Epithelial cell of prostate (primary cell): Measurements from ENCODE around the gene VCX3B.
"Not testable (repeated sequence)": the region's sequence is repeated elsewhere in the genome, so short reads cannot be mapped to it uniquely, and the experiment has no call there.

Source experiments
- DNase-seq: peaks from one replicate; pipeline ENCODE4 v3.0.0-alpha.2; 2011; ENCODE audit warnings: low read depth, low spot score
- H3K27ac ChIP-seq: fragments of 450-650 bp; 2 replicates; pipeline ENCODE4 v1.5.1; 2017; ENCODE audit warnings: mild to moderate bottlenecking

VCX3B gene

DNA sequence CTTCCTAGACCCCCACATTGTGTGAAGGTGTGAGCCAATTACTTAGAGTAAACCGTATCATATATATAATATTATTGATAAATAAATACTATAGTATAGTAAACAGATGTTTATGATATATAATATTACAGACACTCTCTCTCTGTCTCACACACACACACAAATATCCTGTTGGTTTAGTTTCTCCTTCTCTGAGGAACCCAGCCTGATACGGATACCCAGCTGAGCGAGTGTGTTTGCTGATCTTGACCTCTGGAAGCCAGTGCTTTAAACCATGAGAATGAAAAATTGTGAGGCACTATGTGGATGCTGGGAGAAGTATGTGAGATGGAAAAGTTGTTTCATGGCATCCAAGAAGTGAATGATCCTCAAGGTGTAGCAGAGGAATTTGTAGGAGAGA lies at the start of gene VCX3B:
VCX3B (plus strand) TSS at position 301 of the 400 bp plus-strand sequence. CDS start 621 bp downstream, outside the sequence.
- not testable (repeated sequence) for DNase-seq, H3K27ac ChIP-seq

DNA sequence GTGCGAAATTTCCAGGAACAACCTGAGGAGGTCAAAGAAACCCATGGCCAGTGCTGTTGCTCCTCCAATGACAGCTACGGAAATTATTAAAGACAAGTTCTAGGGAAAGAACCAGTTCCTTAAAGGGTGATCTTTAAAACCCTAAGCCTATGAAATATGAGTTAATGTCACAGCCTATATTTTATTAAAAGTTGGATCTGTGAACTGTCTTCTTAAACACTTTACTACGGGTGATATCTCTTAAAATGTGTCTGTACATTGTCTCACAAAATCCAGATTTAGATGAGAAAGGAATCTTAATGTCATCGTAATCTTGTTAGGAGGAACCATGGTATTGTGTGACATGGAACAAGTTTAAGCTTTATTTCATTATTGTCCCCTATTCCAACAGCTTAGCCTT lies 46.3 kb upstream of the VCX3B start:
- no peak for DNase-seq
- no peak overlapping the region for H3K27ac ChIP-seq

DNA sequence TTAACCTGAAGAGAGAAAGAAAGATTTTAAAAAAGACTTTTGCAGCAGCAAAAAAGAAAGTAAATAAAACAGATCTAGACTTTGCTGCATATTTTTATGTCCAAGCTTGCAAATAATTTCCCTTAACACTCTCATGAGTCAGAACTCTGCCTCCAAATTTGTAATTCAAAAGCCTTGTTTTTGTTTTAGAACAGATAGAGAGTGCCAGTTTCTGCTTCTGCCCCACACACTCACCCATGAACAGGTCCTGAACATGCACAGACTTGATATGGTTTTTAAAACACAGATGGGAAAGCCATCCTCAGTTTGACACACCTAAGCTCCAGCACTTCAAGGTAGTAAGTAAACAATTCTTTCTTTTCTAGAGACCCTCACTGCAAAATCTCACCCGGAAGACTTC lies 39.7 kb upstream of the VCX3B start:
- peak; percentile 27 for DNase-seq
- no peak overlapping the region for H3K27ac ChIP-seq

DNA sequence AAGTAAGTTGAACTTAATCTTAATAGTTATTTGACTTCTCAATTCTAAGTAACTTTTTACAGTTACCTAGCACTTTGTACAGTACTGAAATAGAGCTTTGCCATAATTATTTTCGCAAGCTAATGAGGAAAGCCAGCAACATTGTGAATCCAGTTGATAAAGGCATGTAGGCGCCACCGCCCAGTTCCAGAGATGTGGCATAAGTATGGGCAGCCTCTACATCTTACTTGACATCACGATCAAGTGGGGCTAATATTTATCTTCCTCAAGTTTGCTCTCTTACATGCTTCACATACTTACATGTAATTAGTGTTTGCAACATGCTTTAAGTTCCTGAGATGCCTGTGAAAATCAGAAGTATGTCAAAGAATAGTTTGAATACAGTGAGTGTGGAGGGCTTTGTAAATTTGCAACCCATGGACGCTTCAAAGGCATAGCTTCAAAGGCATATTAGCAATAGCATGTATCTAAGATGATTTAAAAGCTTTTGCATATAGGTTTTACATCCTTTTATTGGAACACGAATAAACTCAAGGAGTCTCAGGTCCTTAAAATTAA lies 34.9 kb upstream of the VCX3B start:
- no peak for DNase-seq
- no peak overlapping the region for H3K27ac ChIP-seq

DNA sequence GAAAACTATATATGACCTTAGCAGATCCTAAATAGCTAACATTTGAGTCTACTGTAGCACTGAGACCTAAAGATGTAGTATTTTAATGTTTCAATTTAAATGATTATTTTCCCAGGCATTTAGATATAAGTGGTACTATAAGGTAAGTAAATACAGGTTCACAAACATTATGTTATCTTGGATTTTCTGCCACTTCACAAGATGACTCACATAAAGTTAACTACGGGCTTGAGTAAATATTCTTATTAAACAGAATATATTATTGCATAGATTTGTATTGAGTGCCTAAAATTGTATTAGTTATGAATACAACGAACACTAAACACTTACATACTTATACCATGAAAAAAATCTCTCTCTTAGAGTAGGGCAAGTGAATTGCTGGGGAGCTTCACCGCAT lies 34.2 kb upstream of the VCX3B start:
- DNase-seq: no peak

DNA sequence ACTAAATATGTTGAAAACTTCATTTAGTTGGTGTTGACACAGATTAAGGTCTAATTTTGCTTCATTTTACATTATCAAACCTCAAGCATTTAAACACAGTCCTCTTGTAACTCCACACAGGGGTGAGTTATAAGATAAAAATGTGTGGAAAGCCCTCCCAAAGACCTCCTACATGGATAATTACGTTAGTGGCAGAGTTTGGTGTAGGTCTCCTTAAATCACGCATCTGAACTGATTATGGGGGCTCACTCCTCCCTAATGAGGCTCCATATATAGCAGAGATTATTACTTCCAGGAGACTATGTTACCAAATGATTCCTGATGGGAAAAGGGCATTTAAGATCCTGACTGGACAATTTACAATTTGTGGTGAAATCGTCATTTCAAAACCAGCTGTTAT lies 32.2 kb upstream of the VCX3B start:
- H3K27ac ChIP-seq: no peak overlapping the region
- DNase-seq: no peak

More for the DNA sequence above, 34.2 kb upstream of the VCX3B start:
- no peak overlapping the region for H3K27ac ChIP-seq

DNA sequence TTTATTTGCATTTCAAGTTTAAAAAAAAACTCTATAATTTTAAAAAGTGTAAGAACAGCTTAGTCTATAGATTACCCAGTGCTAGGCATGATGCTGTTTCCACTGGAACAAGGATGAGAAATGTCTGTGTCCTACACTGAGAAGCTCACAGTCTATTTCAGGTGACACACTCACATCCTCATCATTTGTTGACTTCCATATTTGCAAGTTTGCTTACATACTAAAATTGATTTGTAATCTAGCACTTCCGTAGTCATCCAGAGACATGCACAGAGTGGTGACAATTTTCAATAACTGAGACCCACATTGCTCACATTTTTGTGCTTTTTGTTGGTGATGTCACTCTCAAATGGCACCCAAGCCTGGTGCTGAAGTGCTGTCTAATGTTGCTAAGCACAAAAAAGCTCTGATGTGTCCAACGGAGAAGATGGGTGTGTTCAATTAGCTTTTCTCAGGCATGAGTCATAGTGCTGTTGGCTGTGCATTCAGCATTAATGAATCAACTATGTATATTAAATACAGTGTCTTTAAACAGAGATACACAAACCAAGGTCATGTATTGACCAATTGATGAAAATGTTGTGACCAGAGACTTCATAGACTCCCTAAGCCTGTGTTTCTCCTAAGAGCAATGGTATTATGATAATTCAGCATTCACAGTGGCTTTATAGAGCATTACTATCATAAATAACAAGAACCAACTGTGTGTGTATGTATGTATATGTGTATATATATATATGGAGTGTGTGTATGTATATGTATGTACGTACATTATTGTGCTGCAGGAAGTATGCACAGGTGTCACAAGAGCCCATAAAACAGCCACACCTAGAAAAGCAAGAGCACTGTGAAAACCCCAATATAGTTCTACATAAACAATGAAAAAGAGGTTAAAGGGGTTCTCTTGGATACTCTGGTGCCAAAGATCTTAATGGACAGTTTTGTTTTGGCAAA lies 31.2 kb upstream of the VCX3B start:
- peak; percentile 20 for DNase-seq
- H3K27ac ChIP-seq: no peak overlapping the region

DNA sequence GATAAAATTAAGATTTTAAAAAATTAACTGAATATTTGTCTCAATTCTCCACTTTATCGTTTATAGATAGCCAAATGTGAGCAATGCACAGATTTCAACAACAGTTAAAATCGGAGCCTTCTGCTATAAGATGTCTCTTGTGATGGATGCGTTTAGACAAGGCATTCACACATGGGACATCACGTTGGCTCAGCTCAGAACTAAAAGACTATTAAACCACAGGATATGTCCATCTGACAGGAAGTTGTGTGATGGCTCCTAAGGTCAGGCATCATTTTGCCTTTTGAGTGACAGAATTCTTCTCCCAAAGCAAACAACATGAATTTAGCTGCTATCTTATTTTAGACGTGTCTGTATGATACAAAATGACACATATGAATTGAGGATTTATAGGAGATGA lies 17.3 kb upstream of the VCX3B start:
- H3K27ac ChIP-seq: no peak overlapping the region
- no peak for DNase-seq

DNA sequence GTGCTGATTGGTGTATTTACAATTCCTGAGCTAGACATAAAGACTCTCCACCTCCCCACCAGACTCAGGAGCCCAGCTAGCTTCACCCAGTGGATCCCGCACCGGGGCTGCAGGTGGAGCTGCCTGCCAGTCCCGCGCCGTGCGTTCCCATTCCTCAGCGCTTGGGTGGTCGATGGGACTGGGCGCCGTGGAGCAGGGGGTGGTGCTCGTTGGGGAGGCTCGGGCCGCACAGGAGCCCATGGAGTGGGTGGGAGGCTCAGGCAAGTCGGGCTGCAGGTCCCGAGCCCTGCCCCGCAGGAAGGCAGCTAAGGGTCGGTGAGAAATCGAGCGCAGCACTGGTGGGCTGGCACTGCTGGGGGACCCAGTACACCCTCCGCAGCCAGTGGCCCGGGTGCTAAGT lies 12.3 kb upstream of the VCX3B start:
- not testable (repeated sequence) for H3K27ac ChIP-seq, DNase-seq

DNA sequence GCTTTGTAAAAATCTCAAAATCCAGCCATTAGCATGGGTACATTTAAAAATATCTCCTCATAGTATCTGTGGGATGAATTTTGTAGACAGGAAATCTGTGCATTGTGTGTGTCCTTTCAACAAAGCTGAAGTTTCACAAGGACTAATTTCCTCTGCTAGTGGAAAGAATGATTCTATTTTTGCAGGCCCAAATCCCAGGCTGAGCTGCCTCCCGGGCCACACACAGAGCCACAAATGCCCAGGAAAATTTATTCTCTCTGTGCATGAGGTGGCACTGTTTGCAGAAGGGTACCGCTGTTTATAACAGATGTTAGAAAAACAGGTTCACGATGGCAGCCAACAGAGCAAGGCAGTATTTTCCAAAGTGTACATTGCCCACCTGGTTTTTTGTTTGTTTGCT lies 11.0 kb upstream of the VCX3B start:
- H3K27ac ChIP-seq: no peak overlapping the region
- DNase-seq: no peak

DNA sequence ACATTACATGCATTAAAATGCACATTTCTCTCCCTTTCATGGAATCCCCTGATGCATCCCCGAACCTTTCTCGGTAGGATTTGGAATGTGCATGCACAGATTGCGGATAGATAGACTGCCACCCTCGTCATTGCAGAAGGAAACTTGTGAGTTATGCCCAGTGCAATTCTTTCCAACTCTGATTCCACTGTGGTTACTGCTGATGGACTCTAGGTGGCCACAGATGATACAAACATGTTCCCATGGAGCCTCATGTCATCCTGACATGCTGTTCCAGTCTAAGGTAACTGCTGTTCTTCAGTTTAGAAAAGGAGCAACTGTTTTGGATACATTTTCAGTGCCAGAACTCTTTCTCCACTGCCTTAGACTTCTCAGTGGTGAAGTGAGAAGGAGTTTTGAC lies 9.1 kb upstream of the VCX3B start:
- H3K27ac ChIP-seq: no peak overlapping the region
- no peak for DNase-seq

DNA sequence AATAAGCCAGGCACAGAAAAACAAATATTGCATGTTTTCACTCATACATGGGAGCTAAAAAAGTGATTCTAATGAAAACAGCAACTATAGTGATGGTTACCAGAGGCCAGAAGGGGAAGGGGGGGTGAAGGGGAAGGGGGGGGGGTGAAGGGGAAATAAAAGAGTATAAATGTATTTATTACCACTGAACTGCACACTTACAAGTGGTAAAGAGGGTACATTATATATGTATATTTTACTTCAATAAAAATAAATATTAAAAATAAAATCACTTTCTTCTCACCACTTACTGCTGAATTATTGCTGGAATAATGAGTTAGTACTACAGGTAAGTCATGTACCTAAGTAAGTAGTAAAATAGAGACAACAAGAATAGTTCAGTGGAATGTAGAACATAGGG lies 2.1 kb upstream of the VCX3B start:
- DNase-seq: no peak
- no peak overlapping the region for H3K27ac ChIP-seq

DNA sequence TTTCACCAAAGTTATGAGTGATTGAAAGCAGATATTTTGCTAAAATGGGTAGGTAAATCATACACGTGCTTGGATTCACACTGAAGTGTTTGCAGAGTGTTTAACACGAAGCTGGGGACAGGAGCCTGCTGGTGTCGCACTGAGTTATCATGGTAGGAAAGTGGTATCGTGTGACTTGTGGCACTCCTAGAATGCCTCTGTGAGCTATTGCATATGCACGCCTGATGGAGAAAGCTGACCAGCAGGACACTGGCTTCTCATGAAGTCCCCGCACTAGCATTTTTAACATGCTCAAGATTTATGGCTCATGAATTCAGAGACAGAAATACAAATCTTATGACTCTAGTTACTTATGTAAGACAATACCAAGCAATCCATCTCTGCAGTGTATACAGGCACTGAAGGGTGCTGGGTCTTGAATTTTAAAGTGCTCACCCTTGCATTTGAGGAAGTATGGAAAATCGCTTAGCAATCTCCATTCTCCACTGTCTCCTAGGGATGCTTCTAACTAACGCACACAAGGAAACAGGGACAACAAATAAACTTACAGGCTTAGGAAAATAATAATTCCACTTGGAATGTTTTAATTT lies 19.8 kb downstream of the VCX3B start:
- H3K27ac ChIP-seq: no peak overlapping the region
- DNase-seq: no peak

DNA sequence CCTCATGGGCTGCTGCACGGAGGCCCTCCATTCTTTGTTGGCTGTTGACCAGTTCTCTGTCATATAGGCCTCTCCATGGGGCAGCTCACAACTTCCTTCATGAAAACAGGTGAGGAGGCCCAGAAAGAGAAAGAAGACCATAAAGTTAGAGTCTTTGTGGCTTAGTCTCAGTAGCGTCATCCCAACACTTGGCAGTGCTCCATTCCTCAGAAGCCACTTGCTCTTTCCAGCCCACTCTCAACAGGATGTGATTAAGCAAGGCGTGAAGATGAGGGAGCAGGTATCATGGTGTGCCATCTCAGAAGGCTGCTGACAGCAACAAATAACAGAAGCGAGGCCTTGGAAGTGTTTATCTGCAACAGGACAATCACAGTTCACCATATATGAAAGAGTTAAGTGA lies 30.4 kb downstream of the VCX3B start:
- H3K27ac ChIP-seq, DNase-seq: not testable (repeated sequence)

DNA sequence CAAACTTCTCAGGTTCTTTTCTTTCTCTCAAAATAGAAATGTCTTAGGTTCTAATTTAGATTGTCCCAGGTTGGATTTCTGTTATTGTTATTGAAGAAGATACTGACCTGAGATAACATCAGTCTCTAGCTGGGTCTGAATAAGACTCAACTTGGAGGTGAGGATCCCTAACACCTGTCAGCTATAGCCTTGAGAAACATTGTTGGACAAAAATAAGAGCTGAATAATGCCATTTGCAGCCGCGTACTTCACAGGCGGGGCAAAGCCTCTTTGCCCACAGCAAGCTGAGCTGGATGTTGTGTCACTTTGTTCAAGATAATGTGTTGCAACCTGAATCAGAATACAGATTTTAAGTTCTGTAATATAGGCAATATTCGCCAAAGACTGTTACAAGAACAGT lies 35.6 kb downstream of the VCX3B start:
- H3K27ac ChIP-seq: no peak overlapping the region
- DNase-seq: no peak

DNA sequence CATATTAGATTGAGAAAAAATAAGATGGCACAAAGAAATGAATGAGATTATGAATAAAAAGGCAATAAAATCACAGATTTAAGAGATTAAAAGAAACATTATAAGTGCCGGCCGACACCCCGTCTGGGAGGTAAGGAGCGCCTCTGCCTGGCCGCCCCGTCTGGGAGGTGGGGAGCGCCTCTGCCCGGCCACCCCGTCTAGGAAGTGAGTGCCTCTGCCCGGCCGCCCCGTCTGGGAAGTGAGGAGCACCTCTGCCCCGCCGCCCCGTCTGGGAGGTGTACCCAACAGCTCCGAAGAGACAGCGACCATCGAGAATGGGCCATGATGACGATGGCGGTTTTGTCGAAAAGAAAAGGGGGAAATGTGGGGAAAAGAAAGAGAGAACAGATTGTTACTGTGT lies 37.5 kb downstream of the VCX3B start:
- not testable (repeated sequence) for H3K27ac ChIP-seq, DNase-seq

DNA sequence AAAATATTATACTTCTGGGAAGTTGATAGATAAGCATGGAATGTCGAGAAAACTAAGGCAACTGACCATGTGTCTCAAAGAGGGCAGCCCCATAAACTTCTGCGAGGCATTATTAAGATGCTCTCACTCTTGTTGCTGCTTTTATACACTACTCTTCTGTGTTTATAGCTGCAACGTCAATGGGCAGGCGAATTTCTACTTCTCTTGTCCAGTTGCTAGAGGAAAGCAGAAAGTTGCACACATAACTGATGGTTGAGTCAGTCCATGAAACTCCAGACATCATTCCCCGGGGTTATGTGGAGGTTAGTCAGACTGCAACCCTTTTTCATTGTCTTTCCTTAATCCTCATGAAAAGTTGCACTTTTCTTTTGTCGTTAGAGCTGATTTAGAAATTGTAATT lies 39.8 kb downstream of the VCX3B start:
- DNase-seq: peak; percentile 14
- H3K27ac ChIP-seq: no peak overlapping the region
